K562 (cell line): ENCODE data around the gene SMG6. TPM values are rescaled to one million over a fixed set of nuclear protein-coding genes. Genes with fewer than 3 reads are reported as not detected.

ENCODE experiments used
- ATAC-seq: fragments of 200-7000 bp; cut with Tn5 transposase; 3 replicates; pipeline ENCODE4 v1.9.1; 2020; ENCODE audit warnings: moderate library complexity
- BruUV-seq: library from RNA; stranded (reverse); fragments of 400-500 nt; replicated peaks from 2 replicates; lab custom pipeline; 2021; lab: Mats Ljungman, UMichigan
- CTCF ChIA-PET: fragments of 300-600 bp; formaldehyde crosslinking; extraction: SDS; loops from one replicate; lab custom pipeline; 2021; ENCODE audit warnings: low intra/inter-chr PET ratio; lab: Yijun Ruan, JAX
- POLR2A ChIA-PET: fragments of 300-600, 350-650 bp; sonication (Branson Sonifier 250); formaldehyde crosslinking; extraction: SDS; loops from one replicate; lab custom pipeline; 2021; ENCODE audit warnings: antibody characterized with exemption, inconsistent platforms; lab: Yijun Ruan, JAX
- DNase-seq, 4 experiments: peaks; one replicate each; pipeline versions ENCODE4 v3.0.0 to v3.0.0-alpha.2; 2011 to 2018; ENCODE audit warnings: low spot score in 3 of 4, mixed read lengths in 3 of 4; ENCODE audit errors: extremely low read depth in 1 of 4
- FAIRE-seq: peaks from 2 replicates; lab custom pipeline; 2011; peaks lifted over from hg19 to GRCh38; lab: Jason Lieb, UNC
- H2AFZ ChIP-seq: 2 replicates; pipeline ENCODE4 v1.6.0; 2011; ENCODE audit warnings: low read depth, low read length, control low read depth, inconsistent platforms
- H3K27ac ChIP-seq: fragments of 200-600 bp; 3 replicates; pipeline ENCODE4 v1.8.0; 2011; ENCODE audit warnings: low read depth, mild to moderate bottlenecking, control low read depth, inconsistent platforms, low read length, moderate library complexity, mixed read lengths; ENCODE audit errors: extremely low read depth
- H3K27me3 ChIP-seq, 2 experiments: fragments of 300-600 bp in 1 of 2; 2 replicates in 1 of 2; 3 replicates in 1 of 2; pipeline versions ENCODE4 v1.6.0 to v1.8.0; 2011; ENCODE audit warnings: inconsistent platforms in 2 of 2, low read length in 2 of 2, mild to moderate bottlenecking in 1 of 2, mixed read lengths in 1 of 2, moderate library complexity in 1 of 2; ENCODE audit not compliant: control insufficient read depth in 2 of 2, insufficient read depth in 2 of 2
- H3K36me3 ChIP-seq: fragments of 300-600 bp; 3 replicates; pipeline ENCODE4 v1.8.0; 2011; ENCODE audit warnings: mild to moderate bottlenecking, low read length, inconsistent platforms; ENCODE audit not compliant: control insufficient read depth, insufficient read depth
- H3K4me1 ChIP-seq, 2 experiments: fragments of 200-600 bp in 1 of 2; replicated peaks in 1 of 2; 2 replicates in 1 of 2; 3 replicates in 1 of 2; pipeline versions ENCODE4 v1.5.1 to v1.8.0; 2011; ENCODE audit warnings: inconsistent platforms in 2 of 2, low read length in 2 of 2, mild to moderate bottlenecking in 1 of 2, mixed read lengths in 1 of 2, moderate library complexity in 1 of 2; ENCODE audit not compliant: control insufficient read depth in 2 of 2, insufficient read depth in 2 of 2
- H3K4me2 ChIP-seq: 2 replicates; pipeline ENCODE4 v1.6.1; 2011; ENCODE audit warnings: low read length, control low read depth, inconsistent platforms, mixed read lengths; ENCODE audit not compliant: insufficient read depth
- H3K4me3 ChIP-seq: fragments of 200-600 bp; sonication (generic), shearing (Covaris generic); 2 replicates; pipeline ENCODE4 v1.5.1; 2016; ENCODE audit warnings: control low read depth, inconsistent platforms
- H3K79me2 ChIP-seq: fragments of 200-600 bp; 3 replicates; pipeline ENCODE4 v1.8.0; 2011; ENCODE audit warnings: low read length, inconsistent platforms; ENCODE audit not compliant: control insufficient read depth, insufficient read depth
- H3K9ac ChIP-seq, 2 experiments: 2 replicates each; pipeline versions ENCODE4 v1.6.0 to v1.6.1; 2011; ENCODE audit warnings: low read depth in 2 of 2, low read length in 2 of 2, control low read depth in 1 of 2, inconsistent platforms in 1 of 2, mild to moderate bottlenecking in 1 of 2, mixed read lengths in 1 of 2; ENCODE audit not compliant: insufficient read depth in 1 of 2
- H3K9me1 ChIP-seq: one replicate; pipeline ENCODE4 v1.6.0; 2011; ENCODE audit warnings: inconsistent platforms, mild to moderate bottlenecking, low read length, moderate library complexity; ENCODE audit not compliant: control insufficient read depth, insufficient read depth
- H3K9me3 ChIP-seq: replicated peaks from 2 replicates; pipeline ENCODE4 v1.5.1; 2011; ENCODE audit warnings: low read depth, low read length, inconsistent platforms; ENCODE audit not compliant: control insufficient read depth, insufficient read depth
- H4K20me1 ChIP-seq: replicated peaks from 2 replicates; pipeline ENCODE4 v1.6.1; 2011; ENCODE audit warnings: low read length, inconsistent platforms, mixed read lengths; ENCODE audit not compliant: control insufficient read depth, insufficient read depth
- TRIM24 ChIP-seq, 2 experiments: fragments of 450-650 bp; IDR thresholded peaks; 2 replicates each; pipeline ENCODE4 v1.6.1; 2016
- WGBS: fragments of 100-300 bp; shearing (Covaris generic); methylation state at CpG from one replicate; pipeline ENCODE4 v1.1.6; 2016; ENCODE audit warnings: low coverage, mixed read lengths; ENCODE audit not compliant: insufficient coverage; ENCODE audit errors: missing lambda C conversion rate; 5-methylcytosine and 5-hydroxymethylcytosine counted together
- in situ Hi-C: fragments of 300-500 bp; cut with MboI; formaldehyde crosslinking; loops from 4 replicates; pipeline ENCODE4 v1.15.0; 2018; ENCODE audit warnings: inconsistent platforms, mixed read lengths
- intact Hi-C: fragments of 100-400 bp; cut with micrococcal nuclease; formaldehyde crosslinking; loops from 2 replicates; pipeline ENCODE4 v1.14.2; 2022
- polyA plus RNA-seq, 8 experiments: library from polyadenylated mRNA; depleted of rRNA in 4 of 8; stranded (reverse) in 5 of 8; unstranded in 3 of 8; fragments of >200 nt; fragmentation: Nextera tagmentation in 2 of 8; fragmentation: Illumina TruSeq in 1 of 8; extraction: Ambion mirVana in 2 of 8; extraction: Trizol in 1 of 8; gene quantifications; 2 replicates each; pipeline versions ENCODE4 v1.2.1 to v1.2.3, GENCODE V29; 2011 to 2014; ENCODE audit warnings: inconsistent platforms in 1 of 8, missing spikeins in 1 of 8
- total RNA-seq, 7 experiments: library from RNA; depleted of rRNA in 6 of 7; stranded (reverse); fragments of >200 nt in 6 of 7; fragmentation: Illumina TruSeq in 2 of 7; extraction: Trizol in 2 of 7; gene quantifications; 2 replicates each; pipeline versions ENCODE4 v1.2.1 to v1.2.3, GENCODE V29; 2011 to 2021; ENCODE audit warnings: low replicate concordance in 1 of 7
- TF ChIP-seq, protein P1 (sequence below): fragments of 450-650 bp; IDR thresholded peaks from 2 replicates; pipeline ENCODE4 v1.6.1; 2016; ENCODE audit warnings: missing biosample characterization, missing genetic modification characterization

Gene SMG6
- total and polyA plus RNA-seq, 9 of the 15 experiments (the other 6 are each of a cell fraction or from before 2014, with no cell fraction given) = 0.44 to 13.9 (median 6.0) TPM

GRCh38 chr17:2076087-2076984 is 227.2 kb downstream of the SMG6 start:
- POLR2A ChIA-PET = interaction anchor here (0.5 to 0.9 kb wide), 3 partner anchors 8 to 211 kb away, joined by 3 to 4 read pairs (median 3); no protein-coding TSS in a partner anchor
- peaks cover 0 to 4% of the 10 kb centered on the region in 2 experiments; a peak in 1 of 5 replicates for H3K4me1 ChIP-seq
- no peak for DNase-seq

More at GRCh38 chr17:2076087-2076984, 227.2 kb downstream of the SMG6 start:
- 80% methylated on average over 15 of the region's 17 CpGs for WGBS
- Histone ChIP-seq H3K4me2 (no peak overlapping the region), H3K36me3 (peaks cover 16% of the 10 kb centered on the region; the same call in 2 of the 3 replicates), H3K9me1 (no peaks in the 10 kb centered on the region), H3K27me3 (no peaks in the 10 kb centered on the region), H3K9ac (peak overlapping the region in 1 of 2 experiments; percentile 43; a peak in 1 of 4 replicates), H3K27ac (no peak overlapping the region), H4K20me1 (no peaks in the 10 kb centered on the region), H2AFZ (no peak overlapping the region), H3K9me3 (no peaks in the 10 kb centered on the region), H3K79me2 (no peaks in the 10 kb centered on the region), H3K4me3 (no peak overlapping the region)
- CTCF ChIA-PET = no interaction called here
- TF ChIP-seq TRIM24 (IDR thresholded peaks at IDR 0.05) = no peak
- TF ChIP-seq, protein P1, sequence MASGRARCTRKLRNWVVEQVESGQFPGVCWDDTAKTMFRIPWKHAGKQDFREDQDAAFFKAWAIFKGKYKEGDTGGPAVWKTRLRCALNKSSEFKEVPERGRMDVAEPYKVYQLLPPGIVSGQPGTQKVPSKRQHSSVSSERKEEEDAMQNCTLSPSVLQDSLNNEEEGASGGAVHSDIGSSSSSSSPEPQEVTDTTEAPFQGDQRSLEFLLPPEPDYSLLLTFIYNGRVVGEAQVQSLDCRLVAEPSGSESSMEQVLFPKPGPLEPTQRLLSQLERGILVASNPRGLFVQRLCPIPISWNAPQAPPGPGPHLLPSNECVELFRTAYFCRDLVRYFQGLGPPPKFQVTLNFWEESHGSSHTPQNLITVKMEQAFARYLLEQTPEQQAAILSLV (tag) = no peak
- BruUV-seq = no TSS peak
- FAIRE-seq = no peak
- intact Hi-C loops = no loop called here
- ATAC-seq = no peak
- in situ Hi-C loops = no loop called here
